ENCODE results near the gene MLLT6.

- TF ChIP-seq CTCF (IDR thresholded peaks at IDR 0.05) (no peak), POLR2A (IDR thresholded peaks at IDR 0.05) (no peak)
Observed at GRCh38 chr17:38712593-38712992, 7.5 kb downstream of the MLLT6 start.

Measured in heart left ventricle (tissue), 13 donors.